ENCODE results near the gene NIN.

NIN gene

GRCh38 chr14:50853891-50854290 is 22.9 kb upstream of the NIN start:
- TF ChIP-seq TEAD4 (IDR thresholded peaks at IDR 0.05): no peak
- TF ChIP-seq USF1 (IDR thresholded peaks at IDR 0.05): no peak
- TF ChIP-seq RAD21 (IDR thresholded peaks at IDR 0.05; ENCODE audit: low read depth): no peak
- no peak for TF ChIP-seq TAF1 (IDR thresholded peaks at IDR 0.05; ENCODE audit: low read depth)
- no peak for TF ChIP-seq EGR1 (IDR thresholded peaks at IDR 0.05)
- no peak for TF ChIP-seq FOXM1 (IDR thresholded peaks at IDR 0.05; ENCODE audit: borderline replicate concordance, low read depth)
- TF ChIP-seq MAX (IDR thresholded peaks at IDR 0.05): no peak
- TF ChIP-seq NFIC (IDR thresholded peaks at IDR 0.05): no peak
- TF ChIP-seq CREB1 (IDR thresholded peaks at IDR 0.05; ENCODE audit: low read depth): no peak
- TF ChIP-seq EP300 (IDR thresholded peaks at IDR 0.05; ENCODE audit: borderline replicate concordance): no peak
- no peak for TF ChIP-seq CEBPB (IDR thresholded peaks at IDR 0.05)
- no peak for TF ChIP-seq ZBTB7A (IDR thresholded peaks at IDR 0.05; ENCODE audit: low read depth)
- no peak for TF ChIP-seq REST (IDR thresholded peaks at IDR 0.05; ENCODE audit: low read depth)
- no peak for TF ChIP-seq YY1 (IDR thresholded peaks at IDR 0.05; ENCODE audit: low read depth)
- no peak for TF ChIP-seq TCF12 (IDR thresholded peaks at IDR 0.05; ENCODE audit: low read depth)

GRCh38 chr14:50846226-50846880 is 15.4 kb upstream of the NIN start:
- TF ChIP-seq USF1 (IDR thresholded peaks at IDR 0.05) (no peak), REST (IDR thresholded peaks at IDR 0.05; ENCODE audit: low read depth) (no peak), TCF12 (IDR thresholded peaks at IDR 0.05; ENCODE audit: low read depth) (no peak), TEAD4 (IDR thresholded peaks at IDR 0.05) (no peak), TAF1 (IDR thresholded peaks at IDR 0.05; ENCODE audit: low read depth) (no peak), EP300 (IDR thresholded peaks at IDR 0.05; ENCODE audit: borderline replicate concordance) (no peak), ZBTB7A (IDR thresholded peaks at IDR 0.05; ENCODE audit: low read depth) (no peak), YY1 (IDR thresholded peaks at IDR 0.05; ENCODE audit: low read depth) (no peak), CEBPB (IDR thresholded peaks at IDR 0.05) (no peak), CREB1 (IDR thresholded peaks at IDR 0.05; ENCODE audit: low read depth) (no peak), FOXM1 (IDR thresholded peaks at IDR 0.05; ENCODE audit: borderline replicate concordance, low read depth) (no peak), NFIC (IDR thresholded peaks at IDR 0.05) (no peak), RAD21 (IDR thresholded peaks at IDR 0.05; ENCODE audit: low read depth) (no peak), MAX (IDR thresholded peaks at IDR 0.05) (no peak), EGR1 (IDR thresholded peaks at IDR 0.05) (no peak)

- TF ChIP-seq USF1 (IDR thresholded peaks at IDR 0.05) (peak; percentile 51; the same call in 1 of the 2 replicates), REST (IDR thresholded peaks at IDR 0.05; ENCODE audit: low read depth) (no peak), CREB1 (IDR thresholded peaks at IDR 0.05; ENCODE audit: low read depth) (no peak)
Observed at GRCh38 chr14:50845166-50845565, 14.2 kb upstream of the NIN start.

- no peak for TF ChIP-seq USF1 (IDR thresholded peaks at IDR 0.05)
- TF ChIP-seq REST (IDR thresholded peaks at IDR 0.05; ENCODE audit: low read depth): no peak
Observed at GRCh38 chr14:50844391-50844790, 13.4 kb upstream of the NIN start.

Data from Ishikawa (cell line).